HG02943 (cell line): ENCODE results near the gene PCDHGB6.
"Not testable (repeated sequence)": the region's sequence is repeated elsewhere in the genome, so short reads cannot be mapped to it uniquely, and the experiment has no call there.

Source experiments
- ATAC-seq: cut with Tn5 transposase; IDR thresholded peaks from one replicate; pipeline ENCODE4 v1.9.1; 2021; ENCODE audit warnings: mild to moderate bottlenecking, low read depth, moderate library complexity; ENCODE audit not compliant: unreplicated experiment

PCDHGB6 gene

GRCh38 chr5:141407790-141408505, at the start of gene PCDHGB6:
Gene PCDHGB6, plus strand, starts transcription at chr5:141408021. Its CDS starts 182 bp downstream, at chr5:141408203.
- ATAC-seq = not testable (repeated sequence)

- ATAC-seq = no peak
These were observed 47.9 kb upstream of the PCDHGB6 start, which contains the start of gene PCDHGB2 for GRCh38 chr5:141359790-141360426. Gene PCDHGB2, plus strand, starts transcription at chr5:141359994. Its CDS starts 142 bp downstream, at chr5:141360136.

GRCh38 chr5:141360685-141361084, 47.1 kb upstream of the PCDHGB6 start:
- ATAC-seq = no peak

GRCh38 chr5:141362719-141363118, 45.1 kb upstream of the PCDHGB6 start:
- no peak for ATAC-seq

GRCh38 chr5:141363952-141364660, 43.7 kb upstream of the PCDHGB6 start, which contains the start of gene PCDHGA5:
Gene PCDHGA5, plus strand, starts transcription at chr5:141364162. Its CDS starts 169 bp downstream, at chr5:141364331.
- ATAC-seq = no peak

- no peak for ATAC-seq
These were observed 41.6 kb upstream of the PCDHGB6 start for GRCh38 chr5:141366016-141366896.

- ATAC-seq = no peak
These were observed 37.6 kb upstream of the PCDHGB6 start, which contains the start of gene PCDHGB3 for GRCh38 chr5:141369994-141370848. Gene PCDHGB3, plus strand, starts transcription at chr5:141370242. Its CDS starts 153 bp downstream, at chr5:141370395.

- no peak for ATAC-seq
These were observed 36.0 kb upstream of the PCDHGB6 start for GRCh38 chr5:141371572-141372475.

- ATAC-seq = no peak
These were observed 34.0 kb upstream of the PCDHGB6 start, which contains the start of gene PCDHGA6 for GRCh38 chr5:141373673-141374317. Gene PCDHGA6, plus strand, starts transcription at chr5:141373891. Its CDS starts 193 bp downstream, at chr5:141374084.

GRCh38 chr5:141374627-141375026, 33.2 kb upstream of the PCDHGB6 start:
- no peak for ATAC-seq

- not testable (repeated sequence) for ATAC-seq
These were observed 32.2 kb upstream of the PCDHGB6 start for GRCh38 chr5:141375444-141376155.

GRCh38 chr5:141382469-141383294, 25.1 kb upstream of the PCDHGB6 start, which contains the start of gene PCDHGA7:
Gene PCDHGA7, plus strand, starts transcription at chr5:141382742. Its CDS starts 158 bp downstream, at chr5:141382900.
- no peak for ATAC-seq

GRCh38 chr5:141383345-141383744, 24.5 kb upstream of the PCDHGB6 start:
- no peak for ATAC-seq

- no peak for ATAC-seq
These were observed 23.2 kb upstream of the PCDHGB6 start for GRCh38 chr5:141384471-141385267.
